Prostate gland (tissue), 2 donors: ENCODE measurements around the gene SP9. TPM values are rescaled to one million over a fixed set of nuclear protein-coding genes. Genes with fewer than 3 reads are reported as not detected.

Source experiments
- DNase-seq: peaks from one replicate; pipeline ENCODE4 v3.0.0-alpha.2; 2019; ENCODE audit warnings: low spot score
- H3K27ac ChIP-seq, 2 donors: fragments of 200-600 bp; sonication (generic); 2 replicates each; pipeline ENCODE4 v1.5.1; 2017 to 2019
- H3K27me3 ChIP-seq: fragments of 200-600 bp; sonication (generic); replicated peaks from 2 replicates; pipeline ENCODE4 v1.5.1; 2019; ENCODE audit not compliant: insufficient read depth
- H3K36me3 ChIP-seq, 2 donors: fragments of 200-600 bp; sonication (generic); 1 replicate in 1 of 2; 2 replicates in 1 of 2; pipeline versions ENCODE4 v1.5.1 to v1.8.1; 2017 to 2019
- H3K4me1 ChIP-seq: fragments of 200-600 bp; sonication (generic); replicated peaks from 2 replicates; pipeline ENCODE4 v1.5.1; 2019
- H3K4me3 ChIP-seq, 2 donors: fragments of 200-600 bp; sonication (generic); 2 replicates each; pipeline ENCODE4 v1.5.1; 2017 to 2019
- H3K9me3 ChIP-seq: fragments of 200-600 bp; sonication (generic); 2 replicates; pipeline ENCODE4 v1.5.1; 2017
- CTCF ChIP-seq, 4 experiments: fragments of 200-600 bp in 2 of 4; fragments of 450-650 bp in 2 of 4; sonication (generic) in 2 of 4; IDR thresholded peaks; 1 replicate in 3 of 4; 2 replicates in 1 of 4; pipeline ENCODE4 v1.5.1; 2016 to 2019; ENCODE audit warnings: antibody characterized with exemption in 4 of 4, mild to moderate bottlenecking in 2 of 4, moderate library complexity in 2 of 4
- POLR2A ChIP-seq: fragments of 450-650 bp; IDR thresholded peaks from one replicate; pipeline ENCODE4 v1.6.1; 2016; ENCODE audit warnings: antibody characterized with exemption, mild to moderate bottlenecking
- POLR2AphosphoS5 ChIP-seq: sonication (generic); formaldehyde crosslinking; IDR thresholded peaks from one replicate; pipeline ENCODE4 v1.6.1; 2017; ENCODE audit warnings: antibody characterized with exemption
- WGBS: methylation state at CpG from one replicate; pipeline ENCODE4 v1.1.5; 2018; 5-methylcytosine and 5-hydroxymethylcytosine counted together
- intact Hi-C: fragments of 100-400 bp; cut with DNase I; formaldehyde crosslinking; loops from one replicate; pipeline ENCODE4 v1.14.2; 2022
- total RNA-seq, 2 donors: library from RNA; depleted of rRNA; stranded (reverse); fragments of >200 nt; gene quantifications; one replicate each; pipeline ENCODE4 v1.1.0, GENCODE V29; 2016

SP9 gene
- total RNA-seq, 2 donors from 2014 or later = 0.40 TPM; not detected in 1

- Histone ChIP-seq H3K4me1 (no peaks in the 10 kb centered on the region), H3K36me3 (no peaks in the 10 kb centered on the region), H3K4me3 (no peak overlapping the region), H3K9me3 (no peaks in the 10 kb centered on the region), H3K27me3 (no peaks in the 10 kb centered on the region), H3K27ac (no peak overlapping the region)
- no peak for DNase-seq
- 95% methylated on average over 2 of the region's 2 CpGs for WGBS
- intact Hi-C loops = no loop called here
- TF ChIP-seq CTCF (IDR thresholded peaks at IDR 0.05) = no peak
- TF ChIP-seq POLR2AphosphoS5 = no peak
- TF ChIP-seq POLR2A = no peak
Observed at GRCh38 chr2:174364628-174365027, 29.9 kb downstream of the SP9 start.

- Histone ChIP-seq H3K4me3 (no peak overlapping the region), H3K4me1 (no peaks in the 10 kb centered on the region), H3K36me3 (no peaks in the 10 kb centered on the region), H3K27me3 (no peaks in the 10 kb centered on the region), H3K9me3 (no peaks in the 10 kb centered on the region), H3K27ac (no peak overlapping the region)
- WGBS = 79% methylated on average over 2 of the region's 2 CpGs
- TF ChIP-seq CTCF (IDR thresholded peaks at IDR 0.05) = no peak
- no peak for TF ChIP-seq POLR2A
- TF ChIP-seq POLR2AphosphoS5 = no peak
- intact Hi-C loops = no loop called here
- no peak for DNase-seq
Observed at GRCh38 chr2:174365571-174365970, 30.8 kb downstream of the SP9 start.

GRCh38 chr2:174368691-174369090 lies 33.9 kb downstream of the SP9 start:
- Histone ChIP-seq H3K4me1 (no peaks in the 10 kb centered on the region), H3K36me3 (no peaks in the 10 kb centered on the region), H3K4me3 (no peak overlapping the region), H3K27ac (no peak overlapping the region), H3K27me3 (no peaks in the 10 kb centered on the region), H3K9me3 (no peaks in the 10 kb centered on the region)
- intact Hi-C loops = no loop called here
- no peak for DNase-seq
- WGBS = 85% methylated on average over 1 of the region's 1 CpG
- no peak for TF ChIP-seq POLR2AphosphoS5
- no peak for TF ChIP-seq POLR2A
- no peak for TF ChIP-seq CTCF (IDR thresholded peaks at IDR 0.05)

GRCh38 chr2:174376967-174377366 lies 42.2 kb downstream of the SP9 start:
- H3K9me3 ChIP-seq = no peaks in the 10 kb centered on the region
- TF ChIP-seq CTCF (IDR thresholded peaks at IDR 0.05) (no peak), POLR2A (no peak), POLR2AphosphoS5 (no peak)
- peaks cover 0 to 8% of the 10 kb centered on the region in 2 donors for H3K36me3 ChIP-seq
- intact Hi-C loops = no loop called here
- H3K27me3 ChIP-seq = no peaks in the 10 kb centered on the region
- WGBS = 80% methylated on average over 2 of the region's 2 CpGs
- no peak overlapping the region for H3K27ac ChIP-seq
- no peaks in the 10 kb centered on the region for H3K4me1 ChIP-seq
- no peak overlapping the region for H3K4me3 ChIP-seq
- no peak for DNase-seq

- 93% methylated on average over 1 of the region's 1 CpG for WGBS
- no peaks in the 10 kb centered on the region for H3K36me3 ChIP-seq
Observed at GRCh38 chr2:174383796-174384195, 49.0 kb downstream of the SP9 start.

More at GRCh38 chr2:174383796-174384195, 49.0 kb downstream of the SP9 start:
- intact Hi-C loops = no loop called here
- Histone ChIP-seq H3K4me3 (no peak overlapping the region), H3K9me3 (no peaks in the 10 kb centered on the region), H3K27ac (no peak overlapping the region), H3K27me3 (no peaks in the 10 kb centered on the region), H3K4me1 (no peaks in the 10 kb centered on the region)
- no peak for DNase-seq
- TF ChIP-seq CTCF (IDR thresholded peaks at IDR 0.05) (no peak), POLR2AphosphoS5 (no peak), POLR2A (no peak)
